ENCODE results near the gene ZNF275.

DNA sequence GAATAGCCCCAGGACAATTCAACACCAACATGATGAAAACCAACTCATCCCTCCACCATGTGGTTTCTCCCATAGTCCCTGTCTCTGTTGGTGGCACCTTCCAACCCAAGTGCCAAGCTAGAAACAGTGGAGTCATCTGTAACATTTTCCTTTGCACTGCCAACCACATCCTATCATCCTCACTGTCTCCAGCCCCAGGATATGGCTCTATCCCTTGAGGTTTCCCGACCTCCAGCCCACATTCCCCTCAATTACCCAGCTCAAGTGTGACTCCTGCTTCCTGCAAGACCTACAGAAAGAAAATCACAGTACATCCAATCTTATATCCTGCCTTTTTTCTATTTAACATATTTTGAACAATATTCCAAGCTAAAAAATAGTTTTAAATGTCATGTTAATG lies 36.6 kb upstream of the ZNF275 start:
- TF ChIP-seq POLR2A (IDR thresholded peaks at IDR 0.05; ENCODE audit: low read length) (no peak), GATA1 (IDR thresholded peaks at IDR 0.05; ENCODE audit: low read depth, low read length) (no peak)

All from erythroblast (primary cell).